ENCODE results near the gene TNNT1.
"Not testable (repeated sequence)": the region's sequence is repeated elsewhere in the genome, so short reads cannot be mapped to it uniquely, and the experiment has no call there.

TNNT1 gene

DNA sequence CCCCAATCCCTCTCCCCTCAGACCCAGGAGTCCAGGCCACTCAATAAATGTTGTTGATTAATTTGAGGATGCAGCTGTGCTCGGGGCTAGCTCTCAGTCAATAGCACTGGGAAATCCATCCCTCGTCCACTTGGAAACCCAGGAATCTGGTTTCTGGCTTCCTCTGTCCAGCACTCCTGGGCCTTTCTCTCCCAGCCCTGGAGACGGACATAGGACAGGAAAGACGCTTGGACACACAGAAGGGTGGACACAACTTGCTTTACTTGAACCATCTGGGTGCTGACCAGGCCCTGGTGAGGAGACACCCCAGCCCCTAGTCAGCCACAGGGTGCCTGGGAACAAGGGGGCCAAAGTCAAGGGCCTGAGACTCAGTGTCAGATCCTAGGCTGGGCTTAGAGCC, 9.4 kb upstream of the TNNT1 start:
- Mint-ChIP-seq H3K9me3 (peaks cover 4% of the 10 kb centered on the region), H3K27ac (no peak overlapping the region)

DNA sequence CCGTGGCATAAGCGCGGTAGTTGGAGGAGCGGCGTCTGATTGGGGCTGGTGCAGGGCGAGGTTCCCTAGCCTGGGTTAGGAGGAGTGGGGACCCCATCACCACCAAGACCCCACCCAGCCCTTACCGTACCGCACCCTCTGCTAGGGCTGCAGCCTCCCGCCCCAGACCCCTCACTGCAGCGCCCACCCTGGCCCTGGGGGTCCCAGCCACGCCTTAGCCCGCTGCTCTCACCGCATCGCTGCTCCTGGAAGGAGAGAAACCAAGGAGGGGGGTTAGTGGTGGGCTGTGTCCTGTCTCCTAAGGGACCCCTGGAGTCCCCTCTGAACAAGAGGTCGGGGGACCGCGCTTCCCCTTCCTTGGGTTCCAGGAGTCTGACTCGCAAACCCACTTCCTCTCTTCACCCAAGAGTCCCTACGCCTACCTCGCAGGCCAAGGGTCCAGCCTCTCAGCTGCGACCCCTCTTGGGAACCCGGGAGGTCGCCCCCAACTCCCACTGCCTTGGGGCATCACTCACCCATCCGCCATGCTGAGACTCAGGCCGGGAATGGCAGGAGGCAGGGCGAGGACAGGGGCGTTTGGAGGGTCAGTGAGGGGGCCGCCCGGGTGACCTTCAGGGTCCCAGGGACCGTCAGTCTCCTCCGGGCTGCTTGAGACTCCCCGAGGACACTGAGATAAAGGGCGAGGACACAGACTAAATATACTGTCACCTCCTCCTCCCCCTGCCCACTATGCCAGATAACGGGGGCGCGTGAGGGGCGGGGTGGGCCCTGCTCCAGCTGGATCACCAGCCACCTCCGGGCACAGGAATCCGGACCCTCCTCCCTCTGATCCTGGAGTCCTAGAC, 8.3 kb upstream of the TNNT1 start, which contains the start of gene TNNI3:
Gene TNNI3 (minus strand): TSS at position 669 of the 845 bp plus-strand sequence. CDS start 143 bp downstream, at position 526.
- Mint-ChIP-seq H3K27ac (no peak within 1 kb of the TSS), H3K4me3 (no peak within 1 kb of the TSS), H3K4me1 (ENCODE audit: low read depth) (peaks cover 20% of the 10 kb centered on the region), H3K36me3 (ENCODE audit: low read depth) (no peaks in the 10 kb centered on the region), H3K27me3 (peaks cover 36% of the 10 kb centered on the region), H3K9me3 (peaks cover 5% of the 10 kb centered on the region)

More for the DNA sequence above, 9.4 kb upstream of the TNNT1 start:
- peaks cover 41% of the 10 kb centered on the region for H3K27me3 Mint-ChIP-seq
- H3K4me3 Mint-ChIP-seq = no peak overlapping the region
- no peaks in the 10 kb centered on the region for H3K36me3 Mint-ChIP-seq (ENCODE audit: low read depth)
- peaks cover 15% of the 10 kb centered on the region for H3K4me1 Mint-ChIP-seq (ENCODE audit: low read depth)

DNA sequence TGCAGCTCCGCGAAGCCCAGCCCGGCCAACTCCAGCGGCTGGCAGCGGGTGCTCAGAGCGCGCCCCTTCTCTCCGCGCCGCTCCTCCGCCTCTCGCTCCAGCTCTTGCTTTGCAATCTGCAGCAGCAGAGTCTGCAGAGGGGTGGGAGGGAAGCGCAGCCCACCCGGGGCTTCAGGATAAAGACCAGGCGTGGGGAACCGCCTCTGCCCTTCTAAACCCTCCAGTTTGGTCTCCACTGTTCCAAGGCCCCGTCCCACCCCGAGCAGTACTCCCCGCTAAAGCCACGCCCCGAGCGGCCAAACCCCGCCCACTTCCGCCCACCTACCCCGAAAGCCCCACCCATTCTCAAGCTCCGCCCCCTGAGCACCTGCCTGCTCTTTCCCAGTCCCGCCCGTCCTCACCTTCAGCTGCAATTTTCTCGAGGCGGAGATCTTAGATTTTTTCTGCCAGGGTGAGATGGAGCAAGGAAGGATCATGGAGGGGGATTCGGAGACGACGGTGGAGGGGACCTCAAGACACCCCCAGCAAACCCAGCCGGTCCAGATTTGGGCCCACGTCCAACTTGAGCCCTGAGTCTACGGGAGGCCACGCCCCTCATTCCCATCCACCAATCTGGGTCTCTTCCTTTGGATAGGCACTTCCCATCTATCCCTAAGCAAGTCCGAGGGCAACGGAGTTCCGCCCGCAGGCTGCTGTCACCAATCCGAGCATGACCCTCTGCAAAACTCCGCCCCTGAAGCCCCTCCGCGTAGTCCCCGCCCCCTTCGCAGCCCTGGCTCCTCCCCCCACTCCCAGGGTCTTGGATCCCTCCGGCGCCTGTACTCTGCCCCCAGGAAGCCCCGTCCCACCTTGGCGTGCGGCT, 7.4 kb upstream of the TNNT1 start:
- H3K9me3 Mint-ChIP-seq = peaks cover 14% of the 10 kb centered on the region
- no peak overlapping the region for H3K27ac Mint-ChIP-seq
- peaks cover 35% of the 10 kb centered on the region for H3K27me3 Mint-ChIP-seq

DNA sequence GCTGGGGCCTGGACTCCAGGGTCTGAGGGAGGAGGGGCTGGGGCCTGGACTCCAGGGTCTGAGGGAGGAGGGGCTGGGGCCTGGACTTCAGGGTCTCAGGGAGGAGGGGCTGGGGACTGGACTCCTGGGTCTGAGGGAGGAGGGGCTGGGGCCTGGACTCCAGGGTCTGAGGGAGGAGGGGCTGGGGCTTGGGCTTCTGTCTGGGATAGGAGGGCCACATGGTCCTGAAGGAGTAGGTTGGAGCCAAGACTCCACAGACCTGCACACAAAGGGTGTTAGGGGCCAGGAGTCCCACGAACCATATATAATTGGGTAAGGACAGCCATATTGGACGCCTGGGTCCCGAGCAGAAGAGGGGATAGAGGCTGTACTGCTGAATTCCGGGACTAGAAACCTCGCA, 6.8 kb upstream of the TNNT1 start:
- Mint-ChIP-seq H3K4me1 (ENCODE audit: low read depth) (peaks cover 25% of the 10 kb centered on the region), H3K27me3 (peaks cover 35% of the 10 kb centered on the region), H3K9me3 (peaks cover 15% of the 10 kb centered on the region)
- H3K4me3 Mint-ChIP-seq; H3K27ac Mint-ChIP-seq; H3K36me3 Mint-ChIP-seq (ENCODE audit: low read depth): not testable (repeated sequence)

More for the DNA sequence above, 7.4 kb upstream of the TNNT1 start:
- H3K36me3 Mint-ChIP-seq (ENCODE audit: low read depth) = peaks cover 6% of the 10 kb centered on the region
- H3K4me3 Mint-ChIP-seq = no peak overlapping the region
- H3K4me1 Mint-ChIP-seq (ENCODE audit: low read depth) = peaks cover 25% of the 10 kb centered on the region

DNA sequence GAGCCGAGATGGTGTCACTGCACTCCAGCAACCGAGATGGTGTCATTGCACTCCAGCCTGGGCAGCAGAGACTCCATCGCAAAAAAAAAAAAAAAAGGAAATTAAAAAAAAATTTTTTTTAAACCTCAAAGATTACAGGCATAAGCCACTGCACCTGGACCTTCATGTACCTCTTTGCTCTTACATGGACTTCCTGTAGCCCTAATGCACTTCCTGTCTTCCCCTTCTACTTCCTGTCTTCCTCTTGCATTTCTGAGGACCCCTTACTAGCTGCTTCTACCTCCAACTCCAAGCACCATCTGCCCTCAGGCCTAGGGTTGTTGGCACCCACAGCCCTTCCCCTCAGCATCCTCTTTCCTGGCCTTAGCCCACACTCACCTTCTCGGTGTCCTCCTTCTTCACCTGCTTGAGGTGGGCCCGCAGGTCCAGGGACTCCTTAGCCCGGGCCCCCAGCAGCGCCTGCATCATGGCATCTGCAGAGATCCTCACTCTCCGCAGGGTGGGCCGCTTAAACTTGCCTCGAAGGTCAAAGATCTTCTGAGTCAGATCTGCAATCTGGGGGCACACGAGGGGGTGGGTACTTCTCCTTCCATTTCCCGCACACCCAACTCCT, 4.8 kb upstream of the TNNT1 start:
- Mint-ChIP-seq H3K4me1 (ENCODE audit: low read depth) (peaks cover 22% of the 10 kb centered on the region), H3K9me3 (peaks cover 15% of the 10 kb centered on the region), H3K4me3 (no peak overlapping the region), H3K27ac (no peak overlapping the region), H3K27me3 (peaks cover 36% of the 10 kb centered on the region), H3K36me3 (ENCODE audit: low read depth) (peaks cover 6% of the 10 kb centered on the region)

DNA sequence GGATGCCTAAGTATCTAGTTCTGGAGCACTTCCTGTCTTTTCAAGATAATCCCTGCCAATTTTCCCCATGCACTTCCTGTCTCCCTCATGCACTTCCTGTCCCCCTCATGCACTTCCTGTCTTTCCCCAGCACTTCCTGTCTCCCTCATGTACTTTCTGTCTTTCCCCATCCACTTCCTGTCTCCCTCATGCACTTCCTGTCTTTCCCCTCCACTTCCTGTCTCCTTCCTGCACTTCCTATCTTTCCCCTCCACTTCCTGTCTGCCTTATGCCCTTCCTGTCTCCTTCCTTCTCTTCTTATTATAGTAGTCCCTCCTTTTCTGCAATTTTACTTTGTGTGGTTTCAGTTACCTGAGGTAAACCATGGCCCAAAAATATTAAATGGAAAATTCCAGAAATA, 3.0 kb upstream of the TNNT1 start:
- Mint-ChIP-seq H3K27me3 (peaks cover 32% of the 10 kb centered on the region), H3K4me1 (ENCODE audit: low read depth) (peaks cover 22% of the 10 kb centered on the region), H3K36me3 (ENCODE audit: low read depth) (peaks cover 6% of the 10 kb centered on the region), H3K9me3 (peaks cover 15% of the 10 kb centered on the region), H3K27ac (peak overlapping the region; percentile 59), H3K4me3 (no peak overlapping the region)

DNA sequence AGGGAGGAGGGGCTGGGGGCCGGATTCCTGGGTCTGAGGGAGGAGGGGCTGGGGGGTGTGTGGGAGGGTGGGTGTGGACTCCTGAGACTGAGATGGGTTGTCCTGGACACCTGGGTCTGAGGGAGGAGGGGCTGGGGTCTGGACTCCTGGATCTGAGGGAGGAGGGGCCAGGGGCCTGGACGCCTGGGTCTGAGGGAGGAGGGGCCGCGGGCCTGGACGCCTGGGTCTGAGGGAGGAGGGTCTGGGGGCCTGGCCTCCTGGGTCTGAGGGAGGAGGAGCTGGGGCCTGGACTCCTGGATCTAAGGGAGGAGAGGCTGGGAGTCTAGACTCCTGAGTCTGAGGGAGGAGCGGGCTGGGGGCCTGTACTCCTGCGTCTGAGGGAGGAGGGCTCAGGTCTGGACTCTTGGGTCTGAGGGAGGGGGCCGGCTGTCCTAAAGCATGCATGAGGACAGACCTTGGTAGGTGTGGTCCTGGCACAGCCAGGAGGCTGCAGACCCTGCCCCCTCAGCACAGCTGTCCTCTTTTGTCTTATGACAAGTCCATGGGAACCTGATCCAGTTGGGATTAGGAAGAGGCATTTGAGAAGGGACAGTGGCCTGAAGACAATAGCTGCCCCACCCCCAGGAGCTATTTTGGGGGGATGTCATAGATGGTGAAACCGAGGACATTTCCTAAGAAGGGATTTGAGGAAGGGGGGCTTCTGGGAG, 1.3 kb downstream of the TNNT1 start:
- Mint-ChIP-seq H3K27ac (no peak overlapping the region), H3K27me3 (peaks cover 49% of the 10 kb centered on the region), H3K36me3 (ENCODE audit: low read depth) (peaks cover 6% of the 10 kb centered on the region), H3K4me3 (no peak overlapping the region), H3K9me3 (peaks cover 11% of the 10 kb centered on the region), H3K4me1 (ENCODE audit: low read depth) (peaks cover 6% of the 10 kb centered on the region)

DNA sequence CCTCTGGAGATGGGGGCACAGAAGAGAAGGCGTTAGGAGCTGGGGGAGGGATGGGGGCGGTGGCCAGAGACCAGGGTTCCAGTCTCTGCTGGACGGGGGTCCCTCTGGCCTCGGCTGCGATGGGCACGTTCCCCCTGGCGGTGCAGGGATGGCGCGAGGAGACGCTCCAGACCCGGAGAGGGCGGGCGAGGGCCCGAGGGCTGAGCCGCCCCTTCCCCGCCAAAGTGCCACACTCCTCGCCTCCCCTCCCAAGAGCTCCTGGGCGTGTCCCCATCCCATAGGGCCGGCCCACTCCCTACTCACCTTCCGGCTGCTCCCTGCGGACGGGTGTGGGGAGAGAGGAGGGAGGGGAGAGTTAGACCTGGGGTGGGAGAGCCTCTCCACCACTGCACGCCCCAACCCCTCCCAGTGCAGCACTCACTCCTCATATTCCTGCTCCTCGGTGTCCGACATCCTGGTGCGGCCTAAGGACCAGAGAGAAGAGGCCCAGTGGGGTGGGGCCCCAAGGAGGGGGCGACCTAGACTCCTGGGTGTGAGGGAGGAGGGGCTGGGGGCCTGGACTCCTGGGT, 2.2 kb downstream of the TNNT1 start:
- Mint-ChIP-seq H3K9me3 (peaks cover 5% of the 10 kb centered on the region), H3K36me3 (ENCODE audit: low read depth) (peaks cover 1% of the 10 kb centered on the region), H3K27me3 (peaks cover 49% of the 10 kb centered on the region), H3K4me1 (ENCODE audit: low read depth) (peaks cover under 1% of the 10 kb centered on the region), H3K4me3 (no peak overlapping the region), H3K27ac (no peak overlapping the region)

DNA sequence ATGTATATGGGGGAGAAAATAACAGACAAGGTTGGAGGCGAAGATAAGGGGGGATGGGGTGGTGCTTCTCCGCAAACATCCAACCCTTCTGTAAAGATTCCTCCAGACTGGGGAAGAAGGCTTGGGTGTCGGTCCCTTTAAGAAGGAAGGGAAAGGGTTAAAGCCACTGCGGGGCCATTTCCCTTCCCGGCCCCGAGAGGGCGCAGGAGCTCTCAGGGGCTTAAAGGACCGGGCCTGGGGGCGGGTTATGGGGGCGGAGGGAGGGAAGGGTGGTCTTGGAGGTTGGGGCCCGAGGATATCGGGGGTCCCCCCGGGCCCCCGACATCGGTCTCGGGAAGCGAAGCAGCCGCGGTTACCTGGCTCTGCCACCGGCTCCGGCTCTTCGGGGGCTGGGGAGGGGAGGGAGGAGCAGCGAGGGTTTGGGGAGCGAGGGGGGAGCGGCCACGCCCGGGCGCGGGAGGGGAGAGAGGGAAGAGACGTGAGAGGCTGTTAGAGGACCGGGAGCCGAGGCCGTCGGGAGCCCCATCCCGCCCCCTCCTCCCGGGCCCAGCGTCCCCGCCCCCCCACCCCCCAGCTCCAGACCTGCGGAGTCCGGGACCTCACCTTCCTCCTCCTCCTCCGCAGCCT, 2.8 kb downstream of the TNNT1 start:
- Mint-ChIP-seq H3K4me1 (ENCODE audit: low read depth) (no peaks in the 10 kb centered on the region), H3K36me3 (ENCODE audit: low read depth) (no peaks in the 10 kb centered on the region), H3K9me3 (no peaks in the 10 kb centered on the region), H3K27me3 (peaks cover 50% of the 10 kb centered on the region), H3K27ac (no peak overlapping the region), H3K4me3 (no peak overlapping the region)

DNA sequence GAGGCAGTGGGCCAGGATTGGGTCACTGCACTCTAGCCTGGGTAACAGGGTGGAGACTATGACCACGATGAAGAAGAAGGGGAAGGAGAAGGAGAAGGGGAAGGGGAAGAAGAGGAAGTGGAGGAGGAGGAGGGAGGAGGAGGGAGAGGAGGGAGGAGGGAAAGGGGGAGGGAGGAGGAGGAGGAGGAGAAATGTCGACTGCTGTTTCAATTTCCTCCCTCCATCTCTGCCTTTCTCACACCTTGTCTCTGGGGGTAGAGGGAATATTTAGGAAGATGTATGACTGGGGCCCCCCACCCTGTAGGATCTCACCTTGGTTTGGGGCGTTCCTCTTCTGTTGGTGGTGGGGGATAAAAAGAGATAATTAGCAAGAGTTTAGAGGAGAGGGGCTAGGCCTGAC, 3.8 kb downstream of the TNNT1 start:
- Mint-ChIP-seq H3K9me3 (no peaks in the 10 kb centered on the region), H3K4me3 (no peak overlapping the region), H3K27ac (no peak overlapping the region), H3K36me3 (ENCODE audit: low read depth) (no peaks in the 10 kb centered on the region), H3K27me3 (peaks cover 50% of the 10 kb centered on the region), H3K4me1 (ENCODE audit: low read depth) (no peaks in the 10 kb centered on the region)

DNA sequence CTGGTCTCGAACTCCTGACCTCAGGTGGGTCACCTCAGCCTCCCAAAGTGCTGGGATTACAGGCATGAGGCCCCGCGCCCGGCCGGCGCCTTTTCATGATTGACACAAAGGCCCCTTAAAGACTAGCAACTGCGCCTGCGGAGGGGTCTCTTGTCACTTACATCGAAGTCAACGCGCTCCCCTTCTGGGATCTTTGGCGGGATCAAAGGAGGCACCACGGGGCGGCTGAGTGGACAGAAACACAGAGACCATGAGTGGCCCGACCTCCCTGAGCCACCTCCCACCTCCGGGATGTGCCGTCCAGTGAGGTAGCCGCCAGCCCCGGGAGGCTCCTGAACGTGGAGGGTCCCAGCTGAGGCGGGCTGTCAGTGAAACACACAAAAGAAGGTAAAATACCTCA, 7.3 kb downstream of the TNNT1 start:
- H3K36me3 Mint-ChIP-seq (ENCODE audit: low read depth) = no peaks in the 10 kb centered on the region
- no peaks in the 10 kb centered on the region for H3K4me1 Mint-ChIP-seq (ENCODE audit: low read depth)
- peaks cover 37% of the 10 kb centered on the region for H3K27me3 Mint-ChIP-seq

DNA sequence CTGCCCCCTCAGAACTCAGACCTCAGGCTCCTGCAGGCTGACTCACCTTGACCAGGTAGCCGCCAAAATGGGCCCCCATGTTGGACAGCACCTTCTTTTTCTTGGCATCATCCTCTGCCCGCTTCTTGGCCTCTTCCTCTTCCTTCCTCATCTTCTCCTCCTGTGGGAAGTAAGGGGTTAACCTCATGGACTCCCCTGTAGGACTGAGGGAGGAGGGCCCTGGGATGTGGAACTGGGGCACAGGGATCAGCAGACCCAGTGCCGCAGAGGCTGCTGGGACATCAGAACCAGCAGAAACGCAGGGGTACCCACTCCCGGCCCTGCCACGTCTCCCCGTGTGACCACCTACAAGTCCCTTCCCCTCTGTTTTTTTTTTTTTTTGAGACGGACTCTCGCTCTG, 11.1 kb downstream of the TNNT1 start:
- Mint-ChIP-seq H3K27me3 (peaks cover 23% of the 10 kb centered on the region), H3K4me1 (ENCODE audit: low read depth) (no peaks in the 10 kb centered on the region), H3K9me3 (no peaks in the 10 kb centered on the region), H3K4me3 (no peak overlapping the region), H3K27ac (no peak overlapping the region), H3K36me3 (ENCODE audit: low read depth) (no peaks in the 10 kb centered on the region)

More for the DNA sequence above, 7.3 kb downstream of the TNNT1 start:
- no peaks in the 10 kb centered on the region for H3K9me3 Mint-ChIP-seq
- H3K27ac Mint-ChIP-seq = no peak overlapping the region
- no peak overlapping the region for H3K4me3 Mint-ChIP-seq

DNA sequence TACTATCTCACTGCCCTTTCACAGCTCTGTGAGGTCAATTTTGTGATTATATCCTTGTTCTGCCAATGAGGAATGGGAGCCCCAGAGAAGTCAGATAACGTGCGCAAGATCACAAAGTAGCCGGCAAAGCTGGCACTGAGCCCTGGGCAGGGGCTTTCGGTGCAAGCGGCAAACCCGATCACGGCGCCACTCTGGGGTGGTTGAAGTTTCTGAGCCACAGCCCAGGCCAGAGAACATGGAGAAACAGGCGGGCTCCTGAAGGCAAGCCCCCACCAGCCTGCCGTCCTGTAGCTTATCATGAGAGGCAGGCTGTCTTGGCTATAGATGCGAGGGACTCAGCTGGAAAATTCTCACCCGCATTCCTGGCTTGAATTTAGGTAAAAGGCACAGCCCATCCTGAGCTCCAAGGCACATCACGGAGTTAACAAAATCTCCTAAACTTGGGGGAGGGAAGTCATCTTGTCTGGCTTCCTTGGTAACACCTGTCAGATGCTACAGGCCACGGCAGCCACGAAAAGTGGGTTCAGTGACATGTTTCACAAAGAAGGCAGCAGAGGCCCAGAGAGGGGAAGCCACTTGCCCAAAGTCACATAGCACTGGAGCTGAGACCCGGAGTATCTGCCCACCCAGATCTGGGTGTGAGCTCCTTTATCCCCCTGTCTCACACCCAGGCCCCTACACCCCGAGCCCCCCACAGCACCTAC, 12.5 kb downstream of the TNNT1 start:
- H3K4me3 Mint-ChIP-seq = no peak overlapping the region

More for the DNA sequence above, 12.5 kb downstream of the TNNT1 start:
- Mint-ChIP-seq H3K9me3 (no peaks in the 10 kb centered on the region), H3K27me3 (peaks cover 30% of the 10 kb centered on the region), H3K36me3 (ENCODE audit: low read depth) (no peaks in the 10 kb centered on the region), H3K4me1 (ENCODE audit: low read depth) (no peaks in the 10 kb centered on the region), H3K27ac (no peak overlapping the region)
